ENCODE data around the gene GCK. TPM values are rescaled to one million over a fixed set of nuclear protein-coding genes. Genes with fewer than 3 reads are reported as not detected.
A peak's percentile ranks its signal among the peaks of the same experiment; 100 is the strongest.

Gene GCK
- total RNA-seq, 1 experiment from 2014 or later = not detected

DNA sequence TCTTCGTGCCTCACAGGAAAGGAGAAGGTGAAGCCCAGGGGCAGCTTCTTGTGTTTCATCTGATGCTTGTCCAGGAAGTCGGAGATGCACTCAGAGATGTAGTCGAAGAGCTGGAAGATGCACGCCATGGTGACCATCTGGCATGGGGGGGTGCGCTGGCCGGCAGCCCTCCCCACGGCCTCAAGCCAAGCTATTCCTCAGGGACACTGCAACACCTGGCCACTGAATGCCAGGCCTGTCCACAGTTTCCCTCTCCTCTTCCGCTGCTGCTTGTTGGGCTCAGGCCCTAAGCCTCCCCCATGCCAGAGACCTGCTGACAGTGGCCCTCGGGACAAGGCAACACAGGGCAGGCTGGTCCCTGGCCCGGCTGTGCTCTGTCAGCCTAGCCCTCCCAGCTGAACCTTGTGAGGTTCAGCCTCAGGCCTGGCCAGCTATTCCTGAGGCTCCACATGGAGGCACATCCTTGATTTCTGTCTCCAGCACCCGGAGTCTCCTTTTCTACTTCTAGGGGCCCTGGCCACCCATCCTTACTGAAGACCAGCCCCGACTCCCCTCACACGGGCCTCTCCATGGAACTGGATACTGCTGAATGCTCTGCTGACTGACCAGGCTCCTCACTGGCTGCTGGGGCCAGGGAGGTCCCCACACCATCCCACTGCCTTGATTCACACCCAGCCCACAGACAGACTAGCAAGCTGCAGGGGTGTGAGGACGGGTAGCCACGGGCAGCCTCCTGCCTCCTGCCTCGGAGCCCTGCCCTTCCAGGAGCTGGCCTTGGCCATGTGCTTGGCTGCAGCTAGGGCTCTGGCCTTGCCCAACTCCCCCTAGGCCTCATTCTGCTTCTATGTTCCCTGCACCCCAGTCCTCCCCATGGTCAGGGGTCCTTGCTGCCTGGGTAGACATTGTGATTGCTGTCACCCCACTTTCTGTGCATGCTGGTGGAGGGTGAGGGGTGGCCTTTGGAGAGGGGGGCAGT is 38.0 kb downstream of the GCK start:
- H3K79me2 ChIP-seq (ENCODE audit: low read length) = no peaks in the 10 kb centered on the region
- ChIA-PET CTCF (no interaction called here), POLR2A (ENCODE audit: unreplicated experiment) (no interaction called here)
- no peaks in the 10 kb centered on the region for H3K36me3 ChIP-seq (ENCODE audit: low read depth, low read length)
- H3K27me3 ChIP-seq (ENCODE audit: low read length) = no peaks in the 10 kb centered on the region
- H3K4me2 ChIP-seq (ENCODE audit: low read length) = no peak overlapping the region
- BruUV-seq (replicated peaks) = no TSS peak
- H4K20me1 ChIP-seq (ENCODE audit: low read length) = no peaks in the 10 kb centered on the region
- no peaks in the 10 kb centered on the region for H3K9me3 ChIP-seq (ENCODE audit: low read length)
- no peak overlapping the region for H2AFZ ChIP-seq (ENCODE audit: low read length)
- no peaks in the 10 kb centered on the region for H3F3A ChIP-seq (ENCODE audit: low read length, unreplicated experiment)
- H3K9ac ChIP-seq (ENCODE audit: low read length) = no peak overlapping the region
- TF ChIP-seq EZH2phosphoT487 (IDR thresholded peaks at IDR 0.05; ENCODE audit: borderline replicate concordance, low read length) = no peak
- TF ChIP-seq, protein P1, sequence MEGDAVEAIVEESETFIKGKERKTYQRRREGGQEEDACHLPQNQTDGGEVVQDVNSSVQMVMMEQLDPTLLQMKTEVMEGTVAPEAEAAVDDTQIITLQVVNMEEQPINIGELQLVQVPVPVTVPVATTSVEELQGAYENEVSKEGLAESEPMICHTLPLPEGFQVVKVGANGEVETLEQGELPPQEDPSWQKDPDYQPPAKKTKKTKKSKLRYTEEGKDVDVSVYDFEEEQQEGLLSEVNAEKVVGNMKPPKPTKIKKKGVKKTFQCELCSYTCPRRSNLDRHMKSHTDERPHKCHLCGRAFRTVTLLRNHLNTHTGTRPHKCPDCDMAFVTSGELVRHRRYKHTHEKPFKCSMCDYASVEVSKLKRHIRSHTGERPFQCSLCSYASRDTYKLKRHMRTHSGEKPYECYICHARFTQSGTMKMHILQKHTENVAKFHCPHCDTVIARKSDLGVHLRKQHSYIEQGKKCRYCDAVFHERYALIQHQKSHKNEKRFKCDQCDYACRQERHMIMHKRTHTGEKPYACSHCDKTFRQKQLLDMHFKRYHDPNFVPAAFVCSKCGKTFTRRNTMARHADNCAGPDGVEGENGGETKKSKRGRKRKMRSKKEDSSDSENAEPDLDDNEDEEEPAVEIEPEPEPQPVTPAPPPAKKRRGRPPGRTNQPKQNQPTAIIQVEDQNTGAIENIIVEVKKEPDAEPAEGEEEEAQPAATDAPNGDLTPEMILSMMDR (conservative IDR thresholded peaks at IDR 0.05; ENCODE audit: low read depth, low read length) = no peak
- no peak for TF ChIP-seq EZH2 (IDR thresholded peaks at IDR 0.05; ENCODE audit: low read length, unreplicated experiment)
- H3K9me2 ChIP-seq (replicated peaks; ENCODE audit: low read length) = no peaks in the 10 kb centered on the region
- DNase-seq (no peak), ATAC-seq (no peak)
- H3K4me1 ChIP-seq (ENCODE audit: insufficient read depth, low read length) = no peaks in the 10 kb centered on the region
- no peak overlapping the region for H3K27ac ChIP-seq (ENCODE audit: low read length)
- intact Hi-C loops (cut with micrococcal nuclease) = no loop called here
- no peak overlapping the region for H3K4me3 ChIP-seq (ENCODE audit: low read length)

DNA sequence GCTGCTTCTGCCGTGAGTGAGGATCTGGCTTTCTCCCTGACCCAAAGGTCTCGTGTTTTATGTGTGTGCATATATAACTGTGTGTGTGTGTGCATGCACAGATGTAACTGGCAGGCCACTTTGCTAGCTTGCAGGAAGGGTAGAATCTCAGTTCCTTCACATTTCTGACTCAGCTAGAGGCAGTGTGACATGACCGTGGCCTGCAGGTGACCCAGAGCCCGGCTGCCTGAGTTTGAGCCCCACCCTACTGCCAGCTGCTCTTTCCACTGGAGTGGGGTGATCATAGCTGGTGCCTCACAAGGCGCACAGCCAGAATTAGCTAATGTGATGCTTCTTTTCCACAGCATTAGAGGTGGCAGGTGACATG is 38.8 kb downstream of the GCK start:
- H3K4me3 ChIP-seq (ENCODE audit: low read length) = no peak overlapping the region
- no peaks in the 10 kb centered on the region for H3K79me2 ChIP-seq (ENCODE audit: low read length)
- BruUV-seq (replicated peaks) = no TSS peak
- H3K36me3 ChIP-seq (ENCODE audit: low read depth, low read length) = no peaks in the 10 kb centered on the region
- POLR2A ChIA-PET (ENCODE audit: unreplicated experiment) = no interaction called here
- no peaks in the 10 kb centered on the region for H3K27me3 ChIP-seq (ENCODE audit: low read length)
- H3K9me3 ChIP-seq (ENCODE audit: low read length) = no peaks in the 10 kb centered on the region
- no peak overlapping the region for H3K9ac ChIP-seq (ENCODE audit: low read length)
- ATAC-seq (peak; percentile 13; the same call in 1 of the 2 replicates), DNase-seq (no peak)
- TF ChIP-seq EZH2phosphoT487 (IDR thresholded peaks at IDR 0.05; ENCODE audit: borderline replicate concordance, low read length) (no peak), EZH2 (IDR thresholded peaks at IDR 0.05; ENCODE audit: low read length, unreplicated experiment) (no peak)
- TF ChIP-seq, protein P1 (conservative IDR thresholded peaks at IDR 0.05; ENCODE audit: low read depth, low read length) = no peak
- no peaks in the 10 kb centered on the region for H3K9me2 ChIP-seq (replicated peaks; ENCODE audit: low read length)
- intact Hi-C loops (cut with micrococcal nuclease) = no loop called here
- CTCF ChIA-PET = no interaction called here
- no peaks in the 10 kb centered on the region for H3F3A ChIP-seq (ENCODE audit: low read length, unreplicated experiment)
- H2AFZ ChIP-seq (ENCODE audit: low read length) = no peak overlapping the region
- H3K4me2 ChIP-seq (ENCODE audit: low read length) = no peak overlapping the region
- no peaks in the 10 kb centered on the region for H4K20me1 ChIP-seq (ENCODE audit: low read length)
- H3K4me1 ChIP-seq (ENCODE audit: insufficient read depth, low read length) = no peaks in the 10 kb centered on the region
- H3K27ac ChIP-seq (ENCODE audit: low read length) = no peak overlapping the region
